Lower lobe of right lung (tissue), 2 donors: Measurements from ENCODE around the gene ARTN. TPM values are rescaled to one million over a fixed set of nuclear protein-coding genes. Genes with fewer than 3 reads are reported as not detected.

ENCODE experiments used
- ATAC-seq, 2 donors: fragments of 200-7000 bp; cut with Tn5 transposase; one replicate each; pipeline ENCODE4 v1.9.1; 2020 to 2022; ENCODE audit warnings: mild to moderate bottlenecking in 2 of 2, moderate library complexity in 2 of 2
- DNase-seq: peaks from one replicate; pipeline ENCODE4 v3.0.0-alpha.2; 2020
- H3K27ac ChIP-seq: fragments of 200-600 bp; one replicate; pipeline ENCODE4 v1.8.0; 2022
- H3K27me3 ChIP-seq: fragments of 200-600 bp; one replicate; pipeline ENCODE4 v1.8.0; 2022; ENCODE audit warnings: low read depth
- H3K36me3 ChIP-seq: fragments of 200-600 bp; one replicate; pipeline ENCODE4 v1.8.0; 2022; ENCODE audit warnings: mild to moderate bottlenecking
- H3K4me1 ChIP-seq: fragments of 200-600 bp; one replicate; pipeline ENCODE4 v1.8.0; 2022
- H3K4me3 ChIP-seq: fragments of 200-600 bp; one replicate; pipeline ENCODE4 v1.8.0; 2022; ENCODE audit warnings: mild to moderate bottlenecking
- H3K9me3 ChIP-seq: fragments of 200-600 bp; one replicate; pipeline ENCODE4 v1.8.0; 2022
- intact Hi-C: fragments of 100-400 bp; cut with DNase I; formaldehyde crosslinking; loops from one replicate; pipeline ENCODE4 v1.11.0; 2022
- total RNA-seq: library from RNA; stranded (reverse); fragmentation: NEBNext Ultra II Directional; extraction: Animal tissue kit (Norgen Biotek cat#: 25700); gene quantifications from one replicate; pipeline ENCODE4 v1.2.1, GENCODE V29; 2021
- TF ChIP-seq, protein P1 (sequence below): fragments of 200-600 bp; IDR thresholded peaks from one replicate; pipeline ENCODE4 v1.8.0; 2022; ENCODE audit warnings: antibody characterized with exemption, mild to moderate bottlenecking
- donor health status: DM: no; HTN: yes; CAD: no; lungs with severe emphysema.

Gene ARTN
- total RNA-seq, 1 donor from 2014 or later, result 0.27 TPM

DNA sequence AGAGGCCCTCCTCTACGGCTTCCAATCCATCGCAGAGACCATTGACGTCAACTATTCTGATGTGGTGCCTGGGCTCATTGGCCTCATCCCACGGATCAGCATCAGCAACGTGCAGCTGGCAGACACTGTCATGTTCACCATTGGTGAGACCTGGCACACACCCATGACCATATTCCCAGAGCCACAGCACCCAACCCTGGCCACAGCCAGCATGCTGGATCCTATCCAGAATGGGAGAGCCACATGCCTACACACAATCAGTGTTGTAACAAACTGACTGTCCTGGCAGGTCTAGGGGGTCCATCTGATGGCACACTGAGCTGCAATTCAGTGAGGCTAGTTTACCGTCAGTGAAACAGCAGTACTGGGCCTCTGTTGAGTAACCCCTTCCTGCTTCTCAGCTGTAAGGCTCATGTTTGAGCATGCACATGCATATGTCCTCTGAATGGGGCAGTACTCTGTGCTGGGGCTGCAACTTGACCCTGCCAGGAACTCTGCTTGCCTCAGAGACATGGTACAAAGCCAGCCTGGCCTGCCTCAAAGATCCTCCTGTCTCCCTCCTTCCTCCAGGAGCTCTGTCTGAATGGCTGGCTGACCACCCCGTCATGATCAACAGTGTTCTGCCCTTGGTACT, 23.9 kb downstream of the ARTN start:
- intact Hi-C loops, result no loop called here
- DNase-seq, result no peak
- peaks cover 64% of the 10 kb centered on the region for H3K36me3 ChIP-seq
- TF ChIP-seq, protein P1, sequence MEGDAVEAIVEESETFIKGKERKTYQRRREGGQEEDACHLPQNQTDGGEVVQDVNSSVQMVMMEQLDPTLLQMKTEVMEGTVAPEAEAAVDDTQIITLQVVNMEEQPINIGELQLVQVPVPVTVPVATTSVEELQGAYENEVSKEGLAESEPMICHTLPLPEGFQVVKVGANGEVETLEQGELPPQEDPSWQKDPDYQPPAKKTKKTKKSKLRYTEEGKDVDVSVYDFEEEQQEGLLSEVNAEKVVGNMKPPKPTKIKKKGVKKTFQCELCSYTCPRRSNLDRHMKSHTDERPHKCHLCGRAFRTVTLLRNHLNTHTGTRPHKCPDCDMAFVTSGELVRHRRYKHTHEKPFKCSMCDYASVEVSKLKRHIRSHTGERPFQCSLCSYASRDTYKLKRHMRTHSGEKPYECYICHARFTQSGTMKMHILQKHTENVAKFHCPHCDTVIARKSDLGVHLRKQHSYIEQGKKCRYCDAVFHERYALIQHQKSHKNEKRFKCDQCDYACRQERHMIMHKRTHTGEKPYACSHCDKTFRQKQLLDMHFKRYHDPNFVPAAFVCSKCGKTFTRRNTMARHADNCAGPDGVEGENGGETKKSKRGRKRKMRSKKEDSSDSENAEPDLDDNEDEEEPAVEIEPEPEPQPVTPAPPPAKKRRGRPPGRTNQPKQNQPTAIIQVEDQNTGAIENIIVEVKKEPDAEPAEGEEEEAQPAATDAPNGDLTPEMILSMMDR, result no peak
- H3K27ac ChIP-seq, result no peak overlapping the region
- H3K4me3 ChIP-seq, result no peak overlapping the region
- no peaks in the 10 kb centered on the region for H3K4me1 ChIP-seq
- H3K27me3 ChIP-seq, result no peaks in the 10 kb centered on the region
- ATAC-seq, result no peak
- H3K9me3 ChIP-seq, result no peaks in the 10 kb centered on the region

GRCh38 chr1:43958351-43959255, 25.0 kb downstream of the ARTN start:
- TF ChIP-seq, protein P1, result no peak
- peaks cover 73% of the 10 kb centered on the region for H3K36me3 ChIP-seq
- no peak overlapping the region for H3K27ac ChIP-seq
- ATAC-seq (no peak), DNase-seq (no peak)
- H3K4me3 ChIP-seq, result no peak overlapping the region
- no peaks in the 10 kb centered on the region for H3K4me1 ChIP-seq
- no peaks in the 10 kb centered on the region for H3K27me3 ChIP-seq
- no peaks in the 10 kb centered on the region for H3K9me3 ChIP-seq
- intact Hi-C loops, result no loop called here

GRCh38 chr1:43960798-43961197, 27.2 kb downstream of the ARTN start:
- TF ChIP-seq, protein P1, result no peak
- peaks cover 82% of the 10 kb centered on the region for H3K36me3 ChIP-seq
- H3K27ac ChIP-seq, result no peak overlapping the region
- ATAC-seq (no peak), DNase-seq (no peak)
- H3K4me1 ChIP-seq, result no peaks in the 10 kb centered on the region
- no peak overlapping the region for H3K4me3 ChIP-seq
- intact Hi-C loops, result no loop called here
- no peaks in the 10 kb centered on the region for H3K27me3 ChIP-seq
- no peaks in the 10 kb centered on the region for H3K9me3 ChIP-seq

GRCh38 chr1:43961692-43962091, 28.1 kb downstream of the ARTN start:
- Histone ChIP-seq H3K27me3 (no peaks in the 10 kb centered on the region), H3K36me3 (peaks cover 83% of the 10 kb centered on the region), H3K27ac (no peak overlapping the region), H3K4me1 (no peaks in the 10 kb centered on the region), H3K4me3 (no peak overlapping the region), H3K9me3 (no peaks in the 10 kb centered on the region)
- intact Hi-C loops, result no loop called here
- ATAC-seq (no peak), DNase-seq (no peak)
- TF ChIP-seq, protein P1, result no peak

DNA sequence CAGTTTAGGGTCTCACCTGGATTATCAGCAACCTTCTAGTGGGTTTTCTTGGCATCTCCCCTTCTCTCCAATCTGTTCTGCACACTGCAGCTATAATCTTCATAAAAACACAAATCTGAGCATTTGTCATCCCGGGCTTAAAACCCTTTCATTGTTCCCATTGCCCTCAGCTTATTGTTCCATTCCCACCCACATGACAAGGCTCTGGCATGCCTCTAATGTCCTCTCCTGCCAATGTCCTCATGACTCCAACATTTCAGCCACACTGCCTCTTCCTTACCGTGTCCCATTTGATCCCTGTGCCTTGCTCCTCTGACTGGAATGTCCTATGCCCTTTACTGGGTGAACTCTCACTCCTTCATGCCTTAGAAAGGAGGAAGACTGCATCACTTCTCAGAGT, 28.7 kb downstream of the ARTN start:
- Histone ChIP-seq H3K27ac (no peak overlapping the region), H3K9me3 (no peaks in the 10 kb centered on the region), H3K4me3 (no peak overlapping the region), H3K27me3 (no peaks in the 10 kb centered on the region), H3K4me1 (no peaks in the 10 kb centered on the region), H3K36me3 (peaks cover 83% of the 10 kb centered on the region)
- TF ChIP-seq, protein P1, result no peak
- intact Hi-C loops, result no loop called here
- no peak for DNase-seq
- ATAC-seq, result no peak
